ENCODE data around the gene LIN52.

Gene LIN52

DNA sequence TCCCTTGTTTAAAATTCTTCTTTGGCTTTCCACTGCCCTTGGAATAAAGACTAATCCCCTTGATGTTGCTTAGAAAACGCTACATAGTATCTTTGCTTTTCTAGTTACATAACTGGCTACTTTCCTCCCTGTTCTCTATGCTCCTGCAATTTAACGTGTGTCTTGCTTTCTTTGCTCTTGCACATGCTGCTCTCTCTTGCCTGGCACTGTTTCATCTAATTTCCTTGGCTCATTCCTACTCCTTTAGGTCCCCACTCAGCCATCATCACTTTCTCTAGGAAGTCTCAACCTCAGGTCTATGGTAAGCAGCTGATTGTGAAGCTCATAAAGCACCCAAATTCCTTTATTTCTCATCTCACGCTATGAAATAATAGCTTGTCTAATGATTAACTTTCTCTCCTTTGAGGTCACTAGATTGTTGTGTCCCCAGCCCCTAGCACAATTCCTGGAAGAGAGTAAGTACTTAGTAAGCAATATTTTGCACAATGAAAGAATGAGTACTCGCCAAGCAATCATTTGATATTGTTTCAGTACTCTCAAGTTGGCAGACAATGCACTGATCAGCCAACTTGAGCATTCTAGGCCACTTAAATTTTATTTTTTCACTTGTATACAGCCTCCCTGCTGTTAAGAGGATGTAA lies 3.8 kb upstream of the LIN52 start:
- no peak overlapping the region for H3K4me3 ChIP-seq (ENCODE audit: low read length)
- DNase-seq (ENCODE audit: low read depth) = no peak
- TF ChIP-seq CTCF (conservative IDR thresholded peaks at IDR 0.05; ENCODE audit: low read length) = no peak

GRCh38 chr14:74081491-74081890 lies 3.3 kb upstream of the LIN52 start:
- no peak for DNase-seq (ENCODE audit: low read depth)
- no peak for TF ChIP-seq CTCF (conservative IDR thresholded peaks at IDR 0.05; ENCODE audit: low read length)

DNA sequence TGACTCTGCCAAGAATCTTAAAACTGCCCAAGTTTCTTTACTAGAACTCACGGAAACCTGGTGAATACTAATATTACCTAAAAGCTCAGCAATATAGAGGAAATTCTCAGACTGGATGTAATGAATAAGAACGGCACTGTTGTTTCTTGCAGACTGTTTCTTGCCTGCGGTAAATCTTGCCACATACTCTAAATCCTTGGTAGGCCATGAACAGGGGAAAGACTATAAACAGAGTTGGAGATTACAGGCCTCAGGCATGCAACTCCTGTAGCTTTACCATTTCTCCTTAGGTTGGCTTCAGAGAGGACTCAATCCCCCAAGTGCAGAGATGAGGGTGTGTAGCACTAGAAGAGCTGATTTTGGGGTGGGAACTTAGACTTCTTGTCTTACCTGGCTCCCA lies 1.6 kb upstream of the LIN52 start:
- peak overlapping the region; percentile 92 for H3K4me3 ChIP-seq (ENCODE audit: low read length)
- TF ChIP-seq CTCF (conservative IDR thresholded peaks at IDR 0.05; ENCODE audit: low read length) = no peak
- peak; percentile 11 for DNase-seq (ENCODE audit: low read depth)

More at GRCh38 chr14:74081491-74081890, 3.3 kb upstream of the LIN52 start:
- H3K4me3 ChIP-seq (ENCODE audit: low read length) = no peak overlapping the region

- DNase-seq (ENCODE audit: low read depth) = no peak
- no peak for TF ChIP-seq CTCF (conservative IDR thresholded peaks at IDR 0.05; ENCODE audit: low read length)
- peak overlapping the region; percentile 92 for H3K4me3 ChIP-seq (ENCODE audit: low read length)
These were observed 926 bp upstream of the LIN52 start for GRCh38 chr14:74083784-74084276.

DNA sequence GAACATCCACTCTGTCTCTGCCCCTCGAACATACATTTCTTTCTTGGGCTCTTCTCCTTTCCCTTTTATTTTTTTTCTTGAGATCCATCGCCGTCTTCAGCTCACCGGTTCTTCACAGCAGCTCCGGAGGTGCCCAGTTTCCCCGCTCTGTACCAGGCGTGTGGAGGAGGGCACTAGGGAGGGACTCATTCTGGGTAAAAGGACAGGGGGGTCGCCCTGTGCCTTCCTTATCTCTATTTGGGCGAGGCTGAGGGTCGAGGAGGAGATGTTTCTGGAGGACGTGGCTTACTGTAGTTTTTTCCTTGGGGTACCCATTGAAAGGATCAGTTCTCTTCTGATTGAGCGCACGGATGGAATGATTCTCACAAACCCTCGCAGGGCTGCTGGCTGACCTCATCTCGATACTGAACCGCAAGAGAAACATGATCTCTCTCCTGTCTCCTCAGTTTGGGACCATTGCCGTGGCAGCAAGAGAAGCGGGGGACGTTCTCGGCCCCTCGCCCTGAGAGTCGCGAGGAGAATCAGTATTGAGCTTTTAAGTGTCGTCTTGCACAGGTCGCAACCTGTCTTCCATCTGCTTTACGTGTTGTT lies 386 bp downstream of the LIN52 start:
- H3K4me3 ChIP-seq (ENCODE audit: low read length) = peak overlapping the region; percentile 88
- peak; percentile 36 for DNase-seq (ENCODE audit: low read depth)
- no peak for TF ChIP-seq CTCF (conservative IDR thresholded peaks at IDR 0.05; ENCODE audit: low read length)

DNA sequence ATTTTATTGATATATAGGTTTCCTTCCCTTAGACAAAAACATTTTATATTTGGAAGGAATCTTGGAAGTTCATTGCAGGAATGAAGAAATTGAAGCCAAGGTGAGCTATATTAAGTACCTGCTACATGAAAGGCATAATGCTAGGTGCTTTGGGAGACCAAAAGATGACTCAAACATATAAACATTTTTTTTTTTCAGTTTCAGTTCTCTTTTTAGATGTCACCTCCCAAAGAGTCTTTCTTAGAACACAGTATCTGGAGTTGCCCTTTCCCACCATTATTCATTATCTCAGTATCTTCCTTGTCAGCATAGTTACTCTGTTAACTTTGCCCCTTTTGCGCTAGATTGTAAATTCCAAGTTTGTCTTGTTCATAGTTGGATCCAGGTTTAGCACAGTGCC lies 1.1 kb downstream of the LIN52 start:
- no peak for TF ChIP-seq CTCF (conservative IDR thresholded peaks at IDR 0.05; ENCODE audit: low read length)
- peak overlapping the region; percentile 88 for H3K4me3 ChIP-seq (ENCODE audit: low read length)
- DNase-seq (ENCODE audit: low read depth) = no peak
